Inflammatory macrophage (primary cell): ENCODE measurements around the gene ARMC9.
A peak's percentile ranks its signal among the peaks of the same experiment; 100 is the strongest.
"Not testable (repeated sequence)": the region's sequence is repeated elsewhere in the genome, so short reads cannot be mapped to it uniquely, and the experiment has no call there.

Experiments
- DNase-seq, 2 donors: peaks; one replicate each; pipeline ENCODE4 v3.0.0-alpha.2; 2020 to 2022

Gene ARMC9

DNA sequence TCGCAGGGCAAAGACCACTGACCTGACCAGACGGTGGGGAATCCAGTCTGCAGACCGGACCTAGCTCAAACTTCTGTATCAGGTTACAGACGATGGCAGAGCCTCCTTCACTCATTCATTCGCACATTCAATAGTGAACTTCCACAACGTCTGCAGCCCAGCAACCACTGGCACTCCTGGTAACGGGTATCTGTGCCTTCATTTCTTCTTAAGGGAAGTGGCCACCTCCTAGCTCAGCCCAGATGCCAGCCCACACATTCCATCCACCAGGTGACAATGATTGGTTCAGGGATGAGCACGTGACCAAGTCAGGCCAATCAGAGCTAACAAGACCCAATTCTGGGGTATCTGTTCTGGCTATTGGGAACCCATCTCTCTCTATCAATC lies 15.9 kb upstream of the ARMC9 start:
- DNase-seq = no peak

DNA sequence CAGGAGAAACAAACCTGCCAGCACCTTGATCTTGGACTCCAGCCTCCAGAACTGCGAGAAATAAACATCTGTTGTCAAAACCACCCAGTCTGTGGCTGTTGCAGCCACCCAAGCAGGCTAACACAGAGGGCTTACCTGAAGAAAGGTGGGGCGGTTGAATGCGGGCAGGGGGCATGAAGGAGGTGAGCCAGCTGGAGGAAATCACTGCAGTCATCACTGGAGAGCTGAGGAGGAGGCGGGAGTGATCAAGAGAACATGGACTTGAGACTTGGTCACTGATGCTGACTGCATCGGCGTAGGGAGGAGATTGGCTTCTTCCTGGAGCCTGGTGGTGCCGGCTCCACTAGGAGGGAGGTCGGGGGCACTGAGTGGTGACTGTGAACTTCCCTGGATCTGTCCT lies 14.6 kb upstream of the ARMC9 start:
- DNase-seq = no peak

DNA sequence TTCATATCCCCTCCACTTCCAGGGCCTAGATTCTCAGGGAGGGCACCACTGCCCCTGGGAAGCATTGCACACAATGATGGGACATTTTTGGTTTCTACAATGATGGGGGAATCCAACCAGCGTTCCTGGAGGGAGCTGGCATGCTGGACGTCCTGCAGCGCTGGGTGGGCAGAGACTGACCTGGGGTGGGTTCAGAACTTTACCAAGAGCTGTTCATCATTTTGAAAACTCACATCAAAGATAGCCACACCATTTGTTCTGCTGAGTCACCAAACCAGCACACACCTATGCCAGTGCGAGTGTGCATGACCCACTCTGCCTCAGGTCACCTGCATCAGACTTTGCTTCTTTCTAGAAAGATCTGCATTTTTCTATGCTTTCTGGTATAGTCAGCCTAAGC lies 14.1 kb upstream of the ARMC9 start:
- no peak for DNase-seq

DNA sequence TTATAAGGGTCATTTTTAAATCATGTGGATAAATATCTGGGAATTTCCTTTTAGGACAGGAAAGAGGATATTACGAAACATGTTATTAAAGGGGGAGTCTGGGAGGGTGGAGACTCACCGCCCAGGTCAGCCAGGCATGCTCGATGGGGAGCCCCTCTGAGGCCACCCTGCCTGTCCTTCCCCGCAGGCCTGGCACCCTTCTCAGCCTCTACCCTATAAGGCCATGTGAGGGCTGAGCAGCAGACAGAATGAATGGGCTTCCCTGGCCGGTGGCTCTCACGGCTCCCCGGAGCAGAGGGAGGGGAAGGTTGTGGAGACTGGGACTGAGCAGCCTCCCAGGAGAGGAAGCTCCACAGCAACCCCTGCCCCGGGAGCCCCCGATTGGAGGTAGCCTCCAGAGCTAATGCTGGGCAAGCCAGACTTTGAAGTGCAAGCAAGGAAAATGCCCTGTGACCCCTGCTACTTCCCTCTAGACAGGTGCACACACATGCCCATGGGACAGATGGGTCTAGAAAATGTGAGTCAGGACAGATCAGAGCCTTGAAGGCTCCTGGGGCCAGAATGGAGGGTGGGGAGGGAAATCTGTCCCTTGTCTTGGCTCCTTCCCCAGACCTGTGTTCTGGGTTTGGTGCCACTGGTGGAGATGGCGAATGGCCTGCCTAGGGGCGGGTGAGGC lies 13.2 kb upstream of the ARMC9 start:
- no peak for DNase-seq

DNA sequence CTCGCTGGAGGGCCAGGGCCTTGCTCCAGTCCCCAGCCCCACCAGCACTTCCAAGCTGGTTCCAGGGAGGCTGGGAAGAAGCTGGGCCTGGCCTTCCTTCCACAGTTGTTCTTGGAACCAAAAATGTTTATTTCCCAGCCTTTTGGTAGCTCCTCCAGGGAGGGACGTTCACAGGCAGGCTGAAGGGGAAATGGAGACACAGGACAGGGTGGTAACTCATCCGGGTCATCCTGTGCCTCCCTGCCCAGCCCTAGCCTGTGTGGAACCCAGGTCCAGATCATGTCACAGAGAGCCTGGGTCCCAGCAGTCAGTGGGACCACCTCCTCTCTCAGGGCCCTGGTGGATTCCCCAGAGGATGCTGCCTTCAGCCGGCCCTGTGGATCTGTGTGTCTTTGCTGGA lies 12.5 kb upstream of the ARMC9 start:
- no peak for DNase-seq

DNA sequence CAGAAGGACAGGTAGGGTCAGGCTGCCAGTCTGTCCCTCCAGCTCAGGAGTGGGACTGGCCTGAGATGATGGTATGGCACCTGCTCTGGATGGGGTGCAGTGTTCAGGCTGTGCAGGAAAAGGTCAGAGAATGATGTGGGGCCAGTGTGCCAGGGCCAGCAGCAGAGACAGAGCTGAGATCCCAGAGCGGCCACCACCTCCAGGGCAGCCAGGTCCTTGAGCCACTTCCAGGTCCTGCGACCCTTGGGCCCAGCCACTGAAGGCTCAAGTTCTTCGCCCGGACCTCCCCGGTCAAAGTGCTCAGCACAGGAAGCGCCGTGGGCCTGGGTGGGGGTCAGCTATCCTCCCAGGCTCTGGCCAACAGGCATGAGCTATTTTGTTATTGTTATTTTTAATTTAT lies 12.1 kb upstream of the ARMC9 start:
- DNase-seq = no peak

DNA sequence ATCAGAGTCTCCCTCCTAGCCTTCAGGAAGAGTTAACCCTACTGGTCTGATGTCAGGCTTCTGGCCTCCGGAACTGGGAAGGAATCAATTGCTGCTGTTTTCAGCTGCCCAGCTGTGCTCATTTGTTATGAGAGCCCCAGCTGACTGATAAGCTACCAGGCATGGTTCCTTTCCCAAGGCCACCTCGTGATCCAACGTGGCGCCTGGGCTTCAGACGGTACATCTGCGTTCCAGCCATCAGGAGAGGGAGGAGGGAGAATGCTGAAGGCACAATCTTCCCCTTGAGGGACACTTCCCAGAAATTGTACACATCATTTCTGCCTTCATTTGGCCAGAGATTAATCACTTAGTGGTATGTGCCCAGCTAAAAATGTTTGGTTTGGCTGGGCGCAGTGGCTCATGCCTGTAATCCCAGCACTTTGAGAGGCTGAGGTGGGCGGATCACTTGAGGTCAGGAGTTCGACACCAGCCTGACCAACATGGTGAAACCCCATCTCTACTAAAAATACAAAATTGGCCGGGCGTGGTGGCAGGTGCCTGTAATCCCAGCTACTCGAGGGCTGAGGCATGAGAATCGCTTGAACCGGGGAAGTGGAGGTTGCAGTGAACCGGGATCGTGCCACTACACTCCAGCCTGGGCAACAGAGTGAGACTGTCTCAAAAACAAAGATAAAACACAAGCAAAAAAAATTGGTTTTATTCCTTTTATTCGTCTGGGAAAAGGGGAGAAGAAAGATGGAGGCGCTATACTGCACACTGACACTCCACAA lies 10.5 kb upstream of the ARMC9 start:
- no peak for DNase-seq

DNA sequence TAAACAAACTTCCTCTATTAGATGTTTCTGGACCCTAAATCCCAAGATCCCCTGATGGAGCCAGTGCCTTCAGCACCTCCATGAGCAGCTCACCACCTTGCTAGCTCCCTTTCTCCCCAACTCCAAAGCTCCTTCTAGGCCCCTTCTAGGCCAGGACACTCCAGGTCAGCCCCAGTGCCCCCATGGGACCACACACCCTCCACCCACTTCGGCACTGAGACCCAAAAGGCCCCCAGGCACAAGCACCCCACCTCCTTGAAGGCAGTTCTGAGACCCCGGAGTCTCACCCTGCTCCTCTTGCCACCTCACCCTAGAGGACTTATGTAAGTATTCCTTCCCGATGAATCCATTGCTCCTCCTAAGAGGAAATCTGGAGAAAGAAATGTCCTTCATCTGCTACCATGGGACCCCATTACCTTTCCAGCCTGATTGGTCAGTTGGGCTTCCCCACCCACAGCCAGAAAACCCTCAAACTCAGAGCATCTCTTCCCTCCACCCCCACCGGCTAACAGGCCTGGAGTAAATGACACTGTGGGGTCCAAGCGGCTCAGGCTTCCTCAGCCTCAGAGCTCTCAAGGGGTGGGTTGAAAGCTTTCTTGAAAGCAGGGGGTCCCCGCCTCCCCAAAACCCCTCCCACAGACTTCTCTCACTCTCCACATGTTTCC lies 9.8 kb upstream of the ARMC9 start:
- DNase-seq = no peak

DNA sequence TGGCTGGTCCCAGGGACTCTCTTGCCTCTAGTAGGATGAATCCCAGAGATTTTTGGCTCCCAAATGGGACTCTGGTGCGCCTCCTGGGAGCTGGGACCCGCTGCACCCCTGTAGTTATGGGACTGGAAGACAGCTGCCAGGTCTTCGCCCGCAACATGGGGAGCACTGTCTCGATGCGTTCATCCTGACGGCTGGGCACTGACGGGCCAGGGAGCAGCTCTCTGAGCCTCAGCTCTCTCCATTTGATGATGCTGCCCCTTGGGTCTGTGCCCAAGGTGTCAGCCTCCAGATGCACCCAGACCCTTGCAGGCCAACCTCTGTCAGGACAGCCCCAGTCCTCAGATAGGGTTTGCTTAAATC lies 9.3 kb upstream of the ARMC9 start:
- DNase-seq = no peak

DNA sequence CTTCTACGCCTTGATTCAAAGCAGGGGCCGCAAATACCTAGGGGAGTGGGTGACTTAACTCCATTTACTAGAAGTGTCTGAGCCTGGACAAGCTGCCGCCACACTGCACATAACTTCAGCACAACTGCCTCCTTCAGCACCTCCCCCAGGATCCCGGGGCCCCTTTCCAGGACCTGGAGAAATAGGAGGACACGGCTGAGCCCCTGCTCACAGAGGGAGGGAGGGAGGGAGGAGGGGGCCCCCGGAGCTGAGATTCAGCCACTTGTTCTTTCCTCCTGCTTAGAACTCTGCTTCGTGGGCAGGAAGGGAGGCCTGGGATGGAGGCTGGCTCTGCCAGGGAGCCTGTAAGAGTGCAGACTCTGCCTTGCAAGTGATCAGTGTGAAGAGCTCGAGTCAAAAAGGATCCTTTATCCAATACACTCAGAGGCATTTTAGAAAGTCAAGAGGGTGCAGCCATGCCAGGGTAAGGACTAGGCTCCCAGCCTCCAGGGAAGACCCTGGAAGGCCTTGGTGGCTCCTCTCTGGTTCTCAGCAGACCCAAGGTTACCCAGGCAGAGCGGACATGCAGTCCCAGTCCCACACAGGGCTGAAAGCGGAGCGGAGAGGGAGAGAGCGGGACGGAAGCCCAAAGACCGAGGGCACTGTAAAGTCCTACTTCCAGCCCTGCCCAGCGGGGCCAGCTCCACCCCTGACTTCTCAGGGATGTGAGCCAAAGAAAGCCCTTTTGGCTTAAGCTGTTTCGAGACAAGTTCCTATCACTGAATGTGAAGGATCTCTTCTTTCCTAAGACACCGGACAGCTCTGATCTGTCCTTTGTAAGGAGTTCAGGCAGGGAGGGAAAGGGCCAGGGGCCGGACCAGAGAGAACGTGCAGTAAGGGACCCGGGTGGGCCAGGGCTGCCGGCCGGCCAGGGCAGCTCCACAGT lies 8.6 kb upstream of the ARMC9 start:
- no peak for DNase-seq

DNA sequence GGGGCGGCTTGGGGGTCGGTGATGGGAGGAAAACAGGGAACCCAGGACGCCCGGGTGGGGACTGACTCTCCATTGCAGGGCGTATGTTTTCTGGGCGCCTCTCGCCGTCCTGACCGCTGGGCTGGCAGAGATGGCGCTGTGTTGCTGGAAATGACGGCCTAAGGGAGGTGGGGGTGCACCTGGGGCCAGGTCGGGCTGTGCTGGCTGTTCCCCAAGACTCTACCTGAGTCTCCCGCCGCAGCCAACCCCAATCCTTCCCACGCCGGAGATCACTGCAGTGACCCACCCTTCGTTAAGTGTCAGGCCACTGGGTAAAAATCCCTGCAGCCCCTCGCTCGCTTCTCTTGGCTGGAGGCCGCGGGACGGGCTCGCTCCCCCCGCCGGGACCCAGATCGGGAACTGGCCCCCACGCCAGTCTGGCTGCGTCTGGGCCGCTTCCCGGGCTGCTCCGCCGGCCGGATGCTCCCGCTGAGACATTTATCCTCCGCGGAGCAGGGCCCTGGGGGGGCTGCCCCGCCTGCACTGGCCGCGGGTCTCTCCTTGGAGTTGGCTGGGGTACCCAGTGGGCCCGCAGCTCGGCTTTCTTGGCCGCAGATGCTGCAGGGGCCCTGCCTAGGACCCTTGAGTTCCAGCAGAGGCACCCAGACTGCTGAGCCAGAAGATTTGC lies 7.8 kb upstream of the ARMC9 start:
- no peak for DNase-seq

DNA sequence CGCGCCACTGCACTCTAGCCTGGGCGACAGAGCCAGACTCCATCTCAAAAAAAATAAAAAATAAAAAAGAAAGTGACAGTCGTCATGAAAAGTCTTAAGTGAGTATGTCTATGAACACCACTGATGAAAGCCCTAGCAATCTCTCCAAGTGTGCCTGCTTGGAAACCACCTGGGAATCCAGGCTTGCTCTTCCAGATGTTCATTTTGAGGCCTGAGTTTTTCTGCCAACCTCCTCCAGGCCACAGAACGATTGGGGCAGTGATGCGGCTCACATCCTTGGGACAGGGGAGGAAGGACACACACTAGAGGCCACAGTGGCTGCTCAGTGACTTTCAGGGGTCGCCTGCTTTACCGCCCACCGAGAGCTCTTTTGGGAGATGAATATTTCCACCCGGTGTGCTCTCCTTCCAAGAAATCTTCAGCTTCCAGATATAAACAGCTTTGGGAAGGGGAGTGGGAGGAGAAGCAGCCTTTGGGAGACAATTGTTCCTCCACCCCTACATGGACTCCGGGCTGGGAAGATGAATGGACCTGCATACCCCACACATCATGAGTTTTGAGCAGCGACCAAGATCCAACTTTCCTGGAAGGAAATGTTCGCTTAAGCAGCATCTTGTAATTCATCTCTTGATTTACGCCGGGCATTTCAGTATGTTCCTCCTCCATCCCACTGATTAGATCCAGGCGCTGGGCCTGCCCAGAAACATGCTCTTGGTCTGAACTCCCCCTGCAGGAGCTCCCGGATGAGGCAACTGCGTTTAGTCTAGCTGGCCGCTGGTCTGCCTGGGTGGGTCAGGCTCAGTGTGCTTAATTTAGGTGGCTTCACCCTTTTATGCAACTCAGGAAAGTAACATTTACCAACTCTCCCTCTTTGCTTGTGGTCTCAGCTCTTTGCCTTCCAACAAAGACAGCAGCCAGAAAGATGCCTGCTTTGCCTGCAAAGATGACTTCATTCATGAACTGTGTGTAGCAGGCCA lies 6.2 kb upstream of the ARMC9 start:
- DNase-seq = peak in 1 of 2 donors; percentile 38

DNA sequence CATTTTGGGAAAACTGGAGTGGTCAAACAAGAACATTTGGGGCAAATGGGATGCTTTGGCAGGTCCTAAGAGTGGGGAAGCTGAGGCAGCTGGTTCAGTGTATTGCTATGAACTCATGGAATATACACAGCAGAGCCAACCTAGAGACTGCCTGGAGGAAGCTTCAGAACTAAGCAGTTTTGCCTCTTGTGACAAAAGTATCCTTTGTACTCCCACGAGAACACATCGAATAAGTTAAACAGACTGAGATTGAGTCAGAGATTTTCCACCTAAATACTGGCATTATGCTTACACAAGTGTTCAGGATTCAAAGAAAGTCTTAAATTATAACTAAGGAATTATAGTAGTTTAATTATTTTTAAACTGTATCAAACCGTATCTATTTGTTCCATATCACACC lies 5.2 kb upstream of the ARMC9 start:
- DNase-seq = no peak

DNA sequence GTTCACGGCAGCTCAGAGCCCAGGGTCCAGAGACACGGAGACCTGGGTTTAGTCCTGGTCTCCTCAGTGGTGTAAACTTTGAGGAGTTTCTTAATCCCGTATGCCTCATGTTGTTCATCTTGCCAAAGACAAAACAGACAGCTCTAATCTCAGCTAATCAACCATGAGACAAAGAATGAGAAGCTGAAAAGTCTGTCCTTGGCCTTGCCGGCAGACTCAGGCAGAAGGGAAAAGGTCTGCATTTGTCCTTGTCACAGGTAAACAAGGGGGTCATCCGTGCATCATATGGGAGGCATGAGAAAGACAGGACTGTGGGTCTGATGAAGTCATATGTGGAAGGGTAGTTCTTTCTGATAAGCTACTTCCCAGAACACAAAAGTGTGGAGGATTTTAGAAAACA lies 1.8 kb upstream of the ARMC9 start:
- no peak for DNase-seq

DNA sequence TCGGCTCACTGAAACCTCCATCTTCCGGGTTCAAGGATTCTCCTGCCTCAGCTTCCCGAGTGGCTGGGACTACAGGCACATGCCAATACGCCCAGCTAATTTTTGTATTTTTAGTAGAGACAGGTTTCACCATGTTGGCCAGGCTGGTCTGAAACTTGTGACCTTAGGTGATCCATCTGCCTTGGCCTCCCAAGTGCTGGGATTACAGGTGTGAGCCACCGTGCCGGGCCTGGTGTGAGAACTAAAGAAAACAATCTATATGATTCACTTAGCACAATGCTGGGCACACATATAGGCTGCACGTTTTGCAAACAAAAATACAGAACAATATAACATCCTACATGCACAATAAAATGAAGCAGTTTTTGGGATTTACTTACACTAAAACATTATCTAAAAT lies 1.2 kb upstream of the ARMC9 start:
- not testable (repeated sequence) for DNase-seq

DNA sequence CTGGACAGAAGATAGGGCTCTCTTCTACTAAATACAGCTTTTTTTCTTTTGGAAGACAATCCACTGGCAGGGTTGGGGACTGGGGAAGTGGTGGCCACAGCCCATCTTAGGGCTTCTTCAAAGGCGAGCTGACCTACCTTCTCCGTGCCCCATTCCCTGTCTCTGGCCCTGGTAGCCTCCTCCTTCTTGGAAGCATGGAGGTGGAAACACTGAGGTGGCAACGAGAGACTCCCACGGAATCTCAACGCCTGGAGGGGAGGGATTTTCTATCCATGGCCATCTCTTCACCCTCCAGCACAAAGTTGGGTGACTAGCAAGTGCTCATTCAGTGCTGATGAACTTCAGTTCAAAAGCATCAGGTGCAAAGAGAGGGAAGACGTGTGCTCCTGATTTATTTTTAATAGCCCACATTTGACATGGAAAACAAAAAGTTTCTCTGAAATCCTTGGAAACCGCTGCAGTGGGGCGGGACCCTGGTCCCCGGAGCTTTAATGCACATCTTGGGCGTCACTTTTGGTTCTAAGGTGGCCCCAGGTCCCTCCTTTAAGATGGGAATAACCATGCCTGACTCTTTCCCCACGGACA lies 633 bp upstream of the ARMC9 start:
- DNase-seq = no peak

DNA sequence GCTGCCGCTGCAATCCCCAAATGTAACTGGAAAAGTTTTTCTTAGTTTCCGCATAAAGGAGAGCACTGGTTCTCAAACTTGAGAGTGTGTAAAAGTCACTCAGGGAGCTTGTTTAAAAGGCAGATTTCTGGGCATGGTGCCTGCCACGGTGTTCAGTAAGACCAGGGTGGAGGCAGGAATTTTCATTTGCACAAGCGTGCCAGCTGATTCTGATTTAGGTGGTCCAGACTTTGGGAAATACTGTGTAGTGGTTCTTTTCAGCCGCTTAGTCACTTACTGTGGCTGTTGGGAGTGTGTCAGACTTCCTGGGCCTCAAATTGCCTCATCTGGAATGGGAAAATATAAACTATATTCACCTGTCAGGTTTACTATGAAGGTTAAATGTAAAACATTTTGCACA lies 788 bp downstream of the ARMC9 start:
- no peak for DNase-seq

DNA sequence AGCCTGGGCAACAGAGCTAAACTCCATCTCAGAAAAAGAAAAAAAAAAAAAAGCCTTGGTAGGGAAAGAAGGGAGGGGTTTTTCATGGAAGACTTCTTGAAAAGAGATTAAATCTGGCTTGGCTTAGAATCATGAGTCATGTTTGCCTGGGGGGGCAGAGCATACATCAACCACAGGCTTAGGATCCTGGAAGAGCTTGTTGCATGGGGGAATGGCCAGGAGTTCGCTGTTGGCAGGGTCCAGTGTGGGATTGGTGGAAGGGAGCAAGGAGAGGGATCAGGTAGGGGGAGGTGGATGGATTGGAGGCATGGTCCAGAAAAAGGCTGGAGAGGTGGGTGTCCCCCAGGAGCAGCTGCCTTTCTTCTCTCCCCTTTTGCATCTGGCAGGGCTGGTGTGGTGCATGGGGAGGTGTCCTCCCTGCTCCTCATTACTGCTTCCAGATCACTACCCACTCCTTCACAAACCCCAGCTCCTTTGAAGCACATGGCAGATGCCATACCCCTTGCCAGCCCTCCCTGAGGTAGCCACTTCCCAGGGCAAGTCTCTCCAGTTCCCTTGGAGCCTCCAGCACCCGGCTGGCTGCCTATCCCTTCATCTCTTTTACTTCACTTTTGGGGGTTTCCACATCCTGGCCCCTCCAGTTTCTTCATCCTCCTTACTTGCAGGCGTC lies 2.5 kb downstream of the ARMC9 start:
- no peak for DNase-seq

DNA sequence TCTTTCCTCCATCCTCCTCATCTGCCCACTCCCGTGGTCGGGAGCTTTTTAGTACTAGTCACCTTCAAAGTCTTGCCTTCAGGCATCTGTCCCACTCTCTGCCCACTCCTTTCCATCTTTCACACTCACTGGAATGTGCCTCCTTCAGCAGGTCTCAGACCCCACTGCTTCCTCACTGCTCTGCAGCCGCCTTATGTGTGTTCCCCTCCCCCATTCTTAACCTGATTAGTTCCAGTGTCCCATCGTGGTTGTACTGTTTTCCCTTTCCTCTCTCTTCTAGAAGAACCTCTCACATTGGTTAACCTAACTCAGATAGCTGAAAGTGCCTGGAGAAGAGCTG lies 3.0 kb downstream of the ARMC9 start:
- no peak for DNase-seq

DNA sequence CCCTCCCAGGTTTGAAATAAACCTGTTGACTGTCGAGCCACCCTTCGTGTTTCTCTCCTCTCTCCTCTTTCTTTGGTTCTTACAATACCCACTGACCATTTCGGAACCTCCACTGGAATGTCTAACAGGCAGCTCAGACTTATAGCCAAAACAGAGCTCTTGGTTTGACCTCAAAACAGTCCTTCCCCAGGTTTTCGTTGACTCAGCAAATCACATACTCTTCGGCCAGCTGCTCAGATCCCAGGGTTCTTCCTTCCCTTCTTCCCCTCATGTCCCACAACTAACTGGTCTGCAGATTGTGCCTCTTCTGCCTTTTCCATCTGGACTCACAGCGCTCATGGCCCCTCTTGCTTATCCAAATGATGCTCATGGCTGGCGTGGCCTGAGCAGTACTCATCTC lies 4.7 kb downstream of the ARMC9 start:
- DNase-seq = no peak
